ENCODE results near the gene CMSS1. TPM values are rescaled to one million over a fixed set of nuclear protein-coding genes. Genes with fewer than 3 reads are reported as not detected.

CMSS1 gene
- total and polyA plus RNA-seq, 3 donors from 2014 or later = 24.6 to 47.9 (median 24.9) TPM

GRCh38 chr3:100073714-100074307, 256.1 kb downstream of the CMSS1 start:
- Histone ChIP-seq H3K36me3 (ENCODE audit: low read depth, missing control alignments) (no peaks in the 10 kb centered on the region), H3K4me1 (no peaks in the 10 kb centered on the region), H3K27me3 (no peaks in the 10 kb centered on the region), H3K4me3 (no peak overlapping the region), H3K27ac (peak overlapping the region in 1 of 2 donors; percentile 2), H3K9me3 (no peaks in the 10 kb centered on the region)
- TF ChIP-seq CTCF (IDR thresholded peaks at IDR 0.05) (no peak), POLR2A (IDR thresholded peaks at IDR 0.05) (no peak)
- intact Hi-C loops (cut with DNase I; ENCODE audit: low total_unique reads) = loop anchor here (10.0 kb wide), 1 partner anchor 181 kb away; no protein-coding TSS in a partner anchor
- 63 to 71% methylated on average over 10 of the region's 10 CpGs for WGBS, 2 donors
- DNase-seq = no peak

- Histone ChIP-seq H3K36me3 (ENCODE audit: low read depth, missing control alignments) (no peaks in the 10 kb centered on the region), H3K9me3 (no peaks in the 10 kb centered on the region), H3K4me1 (no peaks in the 10 kb centered on the region), H3K4me3 (no peak overlapping the region), H3K27me3 (no peaks in the 10 kb centered on the region), H3K27ac (no peak overlapping the region)
- no peak for TF ChIP-seq POLR2A (IDR thresholded peaks at IDR 0.05)
- no peak for TF ChIP-seq CTCF (IDR thresholded peaks at IDR 0.05)
- 92 to 93% methylated on average over 4 of the region's 4 CpGs for whole genome bisulfite sequencing, 2 donors
- intact Hi-C loops (cut with DNase I; ENCODE audit: low total_unique reads) = loop anchor here (10.0 kb wide), 1 partner anchor 180 kb away; no protein-coding TSS in a partner anchor
- DNase-seq = no peak
Observed at GRCh38 chr3:100075196-100075595, 257.5 kb downstream of the CMSS1 start.

GRCh38 chr3:100075851-100076730, 258.4 kb downstream of the CMSS1 start:
- no peaks in the 10 kb centered on the region for H3K9me3 ChIP-seq
- H3K4me3 ChIP-seq = no peak overlapping the region
- intact Hi-C loops (cut with DNase I; ENCODE audit: low total_unique reads) = loop anchor here (10.0 kb wide), 1 partner anchor 179 kb away; no protein-coding TSS in a partner anchor
- H3K36me3 ChIP-seq (ENCODE audit: low read depth, missing control alignments) = no peaks in the 10 kb centered on the region
- H3K27ac ChIP-seq = no peak overlapping the region
- H3K4me1 ChIP-seq = no peaks in the 10 kb centered on the region
- TF ChIP-seq CTCF (IDR thresholded peaks at IDR 0.05) (no peak), POLR2A (IDR thresholded peaks at IDR 0.05) (no peak)
- H3K27me3 ChIP-seq = no peaks in the 10 kb centered on the region
- DNase-seq = no peak
- 77 to 85% methylated on average over 4 of the region's 4 CpGs for WGBS, 2 donors

- Histone ChIP-seq H3K9me3 (no peaks in the 10 kb centered on the region), H3K27ac (no peak overlapping the region), H3K4me1 (no peaks in the 10 kb centered on the region), H3K4me3 (no peak overlapping the region), H3K27me3 (no peaks in the 10 kb centered on the region), H3K36me3 (ENCODE audit: low read depth, missing control alignments) (no peaks in the 10 kb centered on the region)
- DNase-seq = no peak
- intact Hi-C loops (cut with DNase I; ENCODE audit: low total_unique reads) = loop anchor here (10.0 kb wide), 1 partner anchor 178 kb away; no protein-coding TSS in a partner anchor
- WGBS, 2 donors = 45 to 47% methylated on average over 7 of the region's 7 CpGs
- TF ChIP-seq POLR2A (IDR thresholded peaks at IDR 0.05) (no peak), CTCF (IDR thresholded peaks at IDR 0.05) (no peak)
Observed at GRCh38 chr3:100076731-100077529, 259.3 kb downstream of the CMSS1 start.
